HepG2 (cell line): ENCODE data around the gene PDPR. TPM values are rescaled to one million over a fixed set of nuclear protein-coding genes. Genes with fewer than 3 reads are reported as not detected.

Experiments used
- ATAC-seq: fragments of 200-7000 bp; cut with Tn5 transposase; 3 replicates; pipeline ENCODE4 v1.9.1; 2020; ENCODE audit warnings: mild to moderate bottlenecking, moderate library complexity
- BruUV-seq: library from RNA; stranded (reverse); fragments of 400-500 nt; replicated peaks from 2 replicates; lab custom pipeline; 2021; lab: Mats Ljungman, UMichigan
- CTCF ChIA-PET: fragments of 300-600 bp; formaldehyde crosslinking; extraction: SDS; loops from one replicate; lab custom pipeline; 2021; ENCODE audit warnings: low total read pairs, inconsistent platforms, low intra/inter-chr PET ratio; lab: Yijun Ruan, JAX
- POLR2A ChIA-PET: fragments of 350-600 bp; sonication (Branson Sonifier 250); formaldehyde crosslinking; loops from one replicate; lab custom pipeline; 2020; ENCODE audit warnings: antibody characterized with exemption, inconsistent platforms; lab: Yijun Ruan, JAX
- DNase-seq: peaks from one replicate; pipeline ENCODE4 v3.0.0-alpha.2; 2015; ENCODE audit warnings: low spot score
- FAIRE-seq: peaks from 3 replicates; lab custom pipeline; 2011; peaks lifted over from hg19 to GRCh38; lab: Jason Lieb, UNC
- H2AFZ ChIP-seq: one replicate; pipeline ENCODE4 v1.6.1; 2011; ENCODE audit warnings: low read length, inconsistent platforms
- H3K27ac ChIP-seq: fragments of 300-600 bp; 3 replicates; pipeline ENCODE4 v1.8.0; 2011; ENCODE audit warnings: mixed run types, mild to moderate bottlenecking, mixed read lengths, low read length, inconsistent platforms; ENCODE audit not compliant: insufficient read depth; ENCODE audit errors: extremely low read length
- H3K27me3 ChIP-seq, 2 experiments: fragments of 200-600 bp in 1 of 2; 2 replicates in 1 of 2; 3 replicates in 1 of 2; pipeline versions ENCODE4 v1.6.0 to v1.8.0; 2011; ENCODE audit warnings: low read length in 2 of 2, mild to moderate bottlenecking in 2 of 2, moderate library complexity in 2 of 2, inconsistent platforms in 1 of 2; ENCODE audit not compliant: insufficient read depth in 2 of 2, control insufficient read depth in 1 of 2
- H3K36me3 ChIP-seq, 2 experiments: fragments of 200-600 bp in 1 of 2; replicated peaks in 1 of 2; 2 replicates in 1 of 2; 3 replicates in 1 of 2; pipeline versions ENCODE4 v1.5.1 to v1.8.0; 2011; ENCODE audit warnings: low read length in 2 of 2, inconsistent platforms in 1 of 2; ENCODE audit not compliant: insufficient read depth in 2 of 2, control insufficient read depth in 1 of 2
- H3K4me1 ChIP-seq: 2 replicates; pipeline ENCODE4 v1.5.1; 2012; ENCODE audit warnings: low read length, inconsistent platforms; ENCODE audit not compliant: insufficient read depth
- H3K4me2 ChIP-seq: 2 replicates; pipeline ENCODE4 v1.6.0; 2011; ENCODE audit warnings: low read depth, low read length, inconsistent platforms
- H3K4me3 ChIP-seq, 3 experiments: fragments of 200-600 bp in 1 of 3; sonication (generic), shearing (Covaris generic) in 1 of 3; replicated peaks in 1 of 3; 2 replicates each; pipeline ENCODE4 v1.5.1; 2011 to 2016; ENCODE audit warnings: low read length in 3 of 3, inconsistent platforms in 2 of 3, low read depth in 2 of 3, mild to moderate bottlenecking in 2 of 3, control low read depth in 1 of 3, mixed read lengths in 1 of 3; ENCODE audit not compliant: insufficient read depth in 1 of 3
- H3K79me2 ChIP-seq: one replicate; pipeline ENCODE4 v1.6.1; 2011; ENCODE audit warnings: low read length, inconsistent platforms; ENCODE audit not compliant: insufficient read depth
- H3K9ac ChIP-seq: 2 replicates; pipeline ENCODE4 v1.6.0; 2011; ENCODE audit warnings: mild to moderate bottlenecking, low read depth, low read length, inconsistent platforms; ENCODE audit not compliant: insufficient read depth
- H3K9me3 ChIP-seq: 2 replicates; pipeline ENCODE4 v1.5.1; 2012; ENCODE audit warnings: mild to moderate bottlenecking, low read length
- H4K20me1 ChIP-seq: 2 replicates; pipeline ENCODE4 v1.6.0; 2011; ENCODE audit warnings: inconsistent platforms, mild to moderate bottlenecking, low read length, moderate library complexity; ENCODE audit not compliant: insufficient read depth
- FOXK1 ChIP-seq: sonication (generic); formaldehyde crosslinking; IDR thresholded peaks from 2 replicates; pipeline ENCODE4 v1.4.0; 2020; ENCODE audit warnings: low read depth, missing genetic modification reagents, borderline replicate concordance
- HDAC2 ChIP-seq: sonication (generic); formaldehyde crosslinking; IDR thresholded peaks from 2 replicates; pipeline ENCODE4 v1.4.0; 2020; ENCODE audit warnings: missing genetic modification reagents
- NFE2L2 ChIP-seq: fragments of 150-350 bp; IDR thresholded peaks from 2 replicates; pipeline ENCODE4 v1.6.1; 2014; ENCODE audit warnings: low read length
- PHF21A ChIP-seq: sonication (generic); formaldehyde crosslinking; IDR thresholded peaks from 2 replicates; pipeline ENCODE4 v1.5.0; 2020; ENCODE audit warnings: mild to moderate bottlenecking, missing genetic modification reagents
- SMC3 ChIP-seq: IDR thresholded peaks from 2 replicates; pipeline ENCODE4 v1.6.1; 2011; ENCODE audit warnings: low read length, improper control_type of control experiment
- SNAPC2 ChIP-seq: sonication (generic); formaldehyde crosslinking; IDR thresholded peaks from 2 replicates; pipeline ENCODE4 v1.8.1; 2022; ENCODE audit warnings: mild to moderate bottlenecking, missing genetic modification reagents
- TCF7 ChIP-seq: sonication (generic); IDR thresholded peaks from 2 replicates; pipeline ENCODE4 v1.6.1; 2016; ENCODE audit warnings: antibody characterized with exemption, low read depth
- TEAD3 ChIP-seq: optimal IDR thresholded peaks from 2 replicates; pipeline ENCODE3; 2016; ENCODE audit warnings: borderline replicate concordance
- ZNF251 ChIP-seq: sonication (generic); formaldehyde crosslinking; IDR thresholded peaks from 2 replicates; pipeline ENCODE4 v1.9.0; 2021; ENCODE audit warnings: mild to moderate bottlenecking, missing genetic modification reagents
- ZNF260 ChIP-seq: sonication (generic); formaldehyde crosslinking; IDR thresholded peaks from 2 replicates; pipeline ENCODE4 v1.4.0; 2020; ENCODE audit warnings: missing genetic modification reagents, low read depth, mild to moderate bottlenecking, borderline replicate concordance
- ZNF563 ChIP-seq: sonication (generic); formaldehyde crosslinking; IDR thresholded peaks from 2 replicates; pipeline ENCODE4 v1.8.0; 2022; ENCODE audit warnings: mild to moderate bottlenecking, moderate library complexity, missing genetic modification reagents
- WGBS: methylation state at CpG from one replicate; pipeline ENCODE4 v1.1.6; 2017; ENCODE audit warnings: low lambda C conversion rate; 5-methylcytosine and 5-hydroxymethylcytosine counted together
- in situ Hi-C: cut with HindIII; loops from 2 replicates; pipeline ENCODE4 v1.10.0; 2017; ENCODE audit warnings: low pct_unique_long_range_greater_than_20kb; ENCODE audit not compliant: extremely low pct_ligation_motif_present
- intact Hi-C: fragments of 100-400 bp; cut with micrococcal nuclease; formaldehyde crosslinking; loops from one replicate; pipeline ENCODE4 v1.10.0; 2022; ENCODE audit not compliant: unreplicated experiment
- polyA plus RNA-seq, 8 experiments: library from polyadenylated mRNA; depleted of rRNA in 3 of 8; stranded (reverse) in 7 of 8; unstranded in 1 of 8; fragments of >200 nt; fragmentation: Illumina TruSeq in 4 of 8; extraction: Trizol in 4 of 8; gene quantifications; 2 replicates each; pipeline versions ENCODE4 v1.2.1 to v1.2.3, GENCODE V29; 2011 to 2016; ENCODE audit warnings: low read depth in 4 of 8, missing spikeins in 1 of 8, mixed read lengths in 1 of 8; ENCODE audit not compliant: insufficient read depth in 1 of 8
- total RNA-seq, 5 experiments: library from RNA; depleted of rRNA; stranded (reverse); fragments of >200 nt; fragmentation: Illumina TruSeq; extraction: Trizol; gene quantifications; 2 replicates each; pipeline ENCODE4 v1.2.3, GENCODE V29; 2016; ENCODE audit warnings: low read depth in 1 of 5
- TF ChIP-seq, protein P1 (sequence below): sonication (generic); formaldehyde crosslinking; IDR thresholded peaks from 2 replicates; pipeline ENCODE4 v1.5.1; 2020; ENCODE audit warnings: missing genetic modification reagents, mild to moderate bottlenecking, borderline replicate concordance
- TF ChIP-seq, protein P2 (sequence below): sonication (generic); formaldehyde crosslinking; IDR thresholded peaks from 2 replicates; pipeline ENCODE4 v1.9.0; 2021; ENCODE audit warnings: mild to moderate bottlenecking, missing genetic modification reagents
- TF ChIP-seq, protein P3 (sequence below): sonication (generic); formaldehyde crosslinking; IDR thresholded peaks from 2 replicates; pipeline ENCODE4 v1.5.0; 2020; ENCODE audit warnings: missing genetic modification reagents

PDPR gene
- total and polyA plus RNA-seq, 2 of the 13 experiments (the other 11 are each of a cell fraction or from before 2014, with no cell fraction given) = 19.5 to 29.9 TPM

DNA sequence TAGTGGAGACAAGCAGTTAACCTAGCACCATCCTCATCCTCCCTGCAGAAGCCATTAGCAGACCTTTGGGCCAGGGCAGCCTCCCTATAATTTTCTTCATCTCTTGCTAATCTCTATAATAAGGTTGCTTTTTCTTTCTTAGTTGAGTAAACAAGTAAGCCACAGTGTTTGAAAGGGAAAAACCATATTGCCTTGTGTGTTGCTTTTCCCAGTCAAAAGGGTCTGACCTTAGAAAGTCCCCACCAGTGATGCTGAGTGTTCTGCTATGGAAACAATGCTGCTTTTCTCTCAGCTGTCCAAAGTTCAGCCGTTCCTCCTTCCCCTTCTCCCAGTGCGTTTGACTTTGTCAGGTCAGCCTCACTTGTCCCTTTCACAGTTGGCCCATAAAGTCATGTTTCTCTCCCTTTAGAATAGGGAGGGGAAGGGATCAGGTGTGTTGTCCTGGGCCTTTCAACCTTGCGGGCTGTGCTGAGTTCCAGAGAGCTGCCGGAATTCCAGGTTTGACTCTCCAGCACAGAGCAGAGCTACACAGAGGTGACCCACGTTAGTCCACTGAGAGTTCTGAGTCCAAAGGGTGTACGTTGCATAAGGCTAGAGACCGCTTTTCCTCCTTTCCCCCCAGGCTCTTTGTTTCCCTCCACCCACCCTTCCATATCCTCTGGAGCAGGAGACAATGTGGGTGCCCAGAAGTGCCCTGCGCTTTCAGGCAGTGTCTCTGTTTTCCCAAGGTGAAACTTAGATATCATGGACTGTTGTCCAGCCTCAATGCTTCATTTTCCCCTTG, 43.5 kb downstream of the PDPR start:
- no peaks in the 10 kb centered on the region for H3K9me3 ChIP-seq
- 7% methylated on average over 8 of the region's 8 CpGs for WGBS
- FAIRE-seq = peak; percentile 95
- peaks cover 15 to 56% of the 10 kb centered on the region in 2 experiments for H3K36me3 ChIP-seq
- POLR2A ChIA-PET = interaction anchor here (1.2 to 1.9 kb wide), 7 partner anchors 44 to 223 kb away, joined by 3 to 11 read pairs (median 5); partner anchors contain the start of genes AARS1, DDX19A, EXOSC6 and PDPR
- in situ Hi-C loops = no loop called here
- H3K4me2 ChIP-seq = peak overlapping the region; percentile 75
- peak overlapping the region in 2 of 3 experiments; percentile 10 to 44; a peak in 3 of 6 replicates for H3K4me3 ChIP-seq
- H3K27ac ChIP-seq = peak overlapping the region; percentile 91
- no peaks in the 10 kb centered on the region for H3K79me2 ChIP-seq
- ATAC-seq = peak; percentile 93
- intact Hi-C loops = loop anchor here (10.0 kb wide), 1 partner anchor 93 kb away; no protein-coding TSS in a partner anchor
- no peaks in the 10 kb centered on the region for H3K27me3 ChIP-seq
- H3K4me1 ChIP-seq = peaks cover 70% of the 10 kb centered on the region
- H4K20me1 ChIP-seq = no peaks in the 10 kb centered on the region
- CTCF ChIA-PET = no interaction called here
- peak overlapping the region; percentile 70 for H3K9ac ChIP-seq
- H2AFZ ChIP-seq = no peak overlapping the region
- TSS peak; percentile 90 for BruUV-seq
- peak; percentile 98 for DNase-seq
- TF ChIP-seq SNAPC2 (CRISPR knock-in tag) (peak; percentile 92), SMC3 (no peak; the same call in 1 of the 2 replicates), FOXK1 (CRISPR knock-in tag) (peak; percentile 83), NFE2L2 (no peak), TCF7 (no peak), TEAD3 (peak; percentile 82), ZNF260 (no peak), ZNF251 (CRISPR knock-in tag) (no peak), ZNF563 (0 out of 2 replicates have a peak, but pooled peaks have one; percentile 32), PHF21A (CRISPR knock-in tag) (peak; percentile 95), HDAC2 (CRISPR knock-in tag) (peak; percentile 90)
- TF ChIP-seq, protein P1, sequence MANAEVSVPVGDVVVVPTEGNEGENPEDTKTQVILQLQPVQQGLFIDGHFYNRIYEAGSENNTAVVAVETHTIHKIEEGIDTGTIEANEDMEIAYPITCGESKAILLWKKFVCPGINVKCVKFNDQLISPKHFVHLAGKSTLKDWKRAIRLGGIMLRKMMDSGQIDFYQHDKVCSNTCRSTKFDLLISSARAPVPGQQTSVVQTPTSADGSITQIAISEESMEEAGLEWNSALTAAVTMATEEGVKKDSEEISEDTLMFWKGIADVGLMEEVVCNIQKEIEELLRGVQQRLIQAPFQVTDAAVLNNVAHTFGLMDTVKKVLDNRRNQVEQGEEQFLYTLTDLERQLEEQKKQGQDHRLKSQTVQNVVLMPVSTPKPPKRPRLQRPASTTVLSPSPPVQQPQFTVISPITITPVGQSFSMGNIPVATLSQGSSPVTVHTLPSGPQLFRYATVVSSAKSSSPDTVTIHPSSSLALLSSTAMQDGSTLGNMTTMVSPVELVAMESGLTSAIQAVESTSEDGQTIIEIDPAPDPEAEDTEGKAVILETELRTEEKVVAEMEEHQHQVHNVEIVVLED (CRISPR knock-in tag) = peak; percentile 38; the same call in 1 of the 2 replicates
- TF ChIP-seq, protein P2, sequence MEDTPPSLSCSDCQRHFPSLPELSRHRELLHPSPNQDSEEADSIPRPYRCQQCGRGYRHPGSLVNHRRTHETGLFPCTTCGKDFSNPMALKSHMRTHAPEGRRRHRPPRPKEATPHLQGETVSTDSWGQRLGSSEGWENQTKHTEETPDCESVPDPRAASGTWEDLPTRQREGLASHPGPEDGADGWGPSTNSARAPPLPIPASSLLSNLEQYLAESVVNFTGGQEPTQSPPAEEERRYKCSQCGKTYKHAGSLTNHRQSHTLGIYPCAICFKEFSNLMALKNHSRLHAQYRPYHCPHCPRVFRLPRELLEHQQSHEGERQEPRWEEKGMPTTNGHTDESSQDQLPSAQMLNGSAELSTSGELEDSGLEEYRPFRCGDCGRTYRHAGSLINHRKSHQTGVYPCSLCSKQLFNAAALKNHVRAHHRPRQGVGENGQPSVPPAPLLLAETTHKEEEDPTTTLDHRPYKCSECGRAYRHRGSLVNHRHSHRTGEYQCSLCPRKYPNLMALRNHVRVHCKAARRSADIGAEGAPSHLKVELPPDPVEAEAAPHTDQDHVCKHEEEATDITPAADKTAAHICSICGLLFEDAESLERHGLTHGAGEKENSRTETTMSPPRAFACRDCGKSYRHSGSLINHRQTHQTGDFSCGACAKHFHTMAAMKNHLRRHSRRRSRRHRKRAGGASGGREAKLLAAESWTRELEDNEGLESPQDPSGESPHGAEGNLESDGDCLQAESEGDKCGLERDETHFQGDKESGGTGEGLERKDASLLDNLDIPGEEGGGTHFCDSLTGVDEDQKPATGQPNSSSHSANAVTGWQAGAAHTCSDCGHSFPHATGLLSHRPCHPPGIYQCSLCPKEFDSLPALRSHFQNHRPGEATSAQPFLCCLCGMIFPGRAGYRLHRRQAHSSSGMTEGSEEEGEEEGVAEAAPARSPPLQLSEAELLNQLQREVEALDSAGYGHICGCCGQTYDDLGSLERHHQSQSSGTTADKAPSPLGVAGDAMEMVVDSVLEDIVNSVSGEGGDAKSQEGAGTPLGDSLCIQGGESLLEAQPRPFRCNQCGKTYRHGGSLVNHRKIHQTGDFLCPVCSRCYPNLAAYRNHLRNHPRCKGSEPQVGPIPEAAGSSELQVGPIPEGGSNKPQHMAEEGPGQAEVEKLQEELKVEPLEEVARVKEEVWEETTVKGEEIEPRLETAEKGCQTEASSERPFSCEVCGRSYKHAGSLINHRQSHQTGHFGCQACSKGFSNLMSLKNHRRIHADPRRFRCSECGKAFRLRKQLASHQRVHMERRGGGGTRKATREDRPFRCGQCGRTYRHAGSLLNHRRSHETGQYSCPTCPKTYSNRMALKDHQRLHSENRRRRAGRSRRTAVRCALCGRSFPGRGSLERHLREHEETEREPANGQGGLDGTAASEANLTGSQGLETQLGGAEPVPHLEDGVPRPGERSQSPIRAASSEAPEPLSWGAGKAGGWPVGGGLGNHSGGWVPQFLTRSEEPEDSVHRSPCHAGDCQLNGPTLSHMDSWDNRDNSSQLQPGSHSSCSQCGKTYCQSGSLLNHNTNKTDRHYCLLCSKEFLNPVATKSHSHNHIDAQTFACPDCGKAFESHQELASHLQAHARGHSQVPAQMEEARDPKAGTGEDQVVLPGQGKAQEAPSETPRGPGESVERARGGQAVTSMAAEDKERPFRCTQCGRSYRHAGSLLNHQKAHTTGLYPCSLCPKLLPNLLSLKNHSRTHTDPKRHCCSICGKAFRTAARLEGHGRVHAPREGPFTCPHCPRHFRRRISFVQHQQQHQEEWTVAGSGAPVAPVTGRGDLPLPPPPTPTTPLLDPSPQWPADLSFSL = no peak; the same call in 1 of the 2 replicates
- TF ChIP-seq, protein P3, sequence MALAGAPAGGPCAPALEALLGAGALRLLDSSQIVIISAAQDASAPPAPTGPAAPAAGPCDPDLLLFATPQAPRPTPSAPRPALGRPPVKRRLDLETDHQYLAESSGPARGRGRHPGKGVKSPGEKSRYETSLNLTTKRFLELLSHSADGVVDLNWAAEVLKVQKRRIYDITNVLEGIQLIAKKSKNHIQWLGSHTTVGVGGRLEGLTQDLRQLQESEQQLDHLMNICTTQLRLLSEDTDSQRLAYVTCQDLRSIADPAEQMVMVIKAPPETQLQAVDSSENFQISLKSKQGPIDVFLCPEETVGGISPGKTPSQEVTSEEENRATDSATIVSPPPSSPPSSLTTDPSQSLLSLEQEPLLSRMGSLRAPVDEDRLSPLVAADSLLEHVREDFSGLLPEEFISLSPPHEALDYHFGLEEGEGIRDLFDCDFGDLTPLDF (CRISPR knock-in tag) = no peak
